CD4-positive, CD25-positive, alpha-beta regulatory T cell (primary cell): ENCODE data around the gene TGFB2. TPM values are rescaled to one million over a fixed set of nuclear protein-coding genes. Genes with fewer than 3 reads are reported as not detected.

Experiments
- ATAC-seq, 2 donors: fragments of 150-1000 bp; cut with Tn5 transposase; one replicate each; pipeline ENCODE4 v1.10.0; 2021; ENCODE audit warnings: low read depth in 2 of 2, moderate number of reproducible peaks in 2 of 2, moderate library complexity in 1 of 2
- DNase-seq, 3 donors: peaks; one replicate each; pipeline versions ENCODE4 v3.0.0 to v3.0.0-alpha.2; 2012 to 2022; ENCODE audit warnings: mixed read lengths in 1 of 3
- H3K27ac ChIP-seq: one replicate; pipeline ENCODE4 v1.7.0; 2013; ENCODE audit warnings: mild to moderate bottlenecking, low read length; ENCODE audit not compliant: insufficient read depth, poor library complexity, severe bottlenecking
- H3K27me3 ChIP-seq: one replicate; pipeline ENCODE4 v1.7.0; 2013; ENCODE audit warnings: low read length; ENCODE audit not compliant: control insufficient read depth, insufficient read depth
- H3K36me3 ChIP-seq: one replicate; pipeline ENCODE4 v1.7.0; 2013; ENCODE audit warnings: mild to moderate bottlenecking, low read length, moderate library complexity; ENCODE audit not compliant: control insufficient read depth, insufficient read depth
- H3K4me1 ChIP-seq: 2 replicates; pipeline ENCODE4 v1.7.0; 2013; ENCODE audit warnings: mild to moderate bottlenecking, low read length; ENCODE audit not compliant: insufficient read depth, control insufficient read depth, poor library complexity, severe bottlenecking
- H3K4me3 ChIP-seq: one replicate; pipeline ENCODE4 v1.7.0; 2013; ENCODE audit warnings: low read depth, mild to moderate bottlenecking, low read length, moderate library complexity
- H3K9me3 ChIP-seq, 2 experiments: 1 replicate in 1 of 2; 2 replicates in 1 of 2; pipeline ENCODE4 v1.7.0; 2013; ENCODE audit warnings: low read length in 2 of 2, mild to moderate bottlenecking in 1 of 2, moderate library complexity in 1 of 2; ENCODE audit not compliant: control insufficient read depth in 2 of 2
- H3K27ac Mint-ChIP-seq, 3 donors: one replicate each; pipeline ENCODE4 v1.8.0; 2020 to 2022; ENCODE audit warnings: mild to moderate bottlenecking in 3 of 3, mixed read lengths in 3 of 3, moderate library complexity in 2 of 3
- H3K27me3 Mint-ChIP-seq: one replicate; pipeline ENCODE4 v1.8.0; 2022; ENCODE audit warnings: mild to moderate bottlenecking, mixed read lengths
- H3K36me3 Mint-ChIP-seq: one replicate; pipeline ENCODE4 v1.8.0; 2020; ENCODE audit warnings: mixed read lengths
- H3K4me1 Mint-ChIP-seq, 4 donors: one replicate each; pipeline ENCODE4 v1.8.0; 2020 to 2022; ENCODE audit warnings: mixed read lengths in 4 of 4, mild to moderate bottlenecking in 1 of 4
- H3K4me3 Mint-ChIP-seq, 4 donors: one replicate each; pipeline ENCODE4 v1.8.0; 2020 to 2022; ENCODE audit warnings: mild to moderate bottlenecking in 4 of 4, mixed read lengths in 4 of 4, moderate library complexity in 3 of 4
- H3K9me3 Mint-ChIP-seq, 7 donors: one replicate each; pipeline ENCODE4 v1.8.0; 2020 to 2022; ENCODE audit warnings: mixed read lengths in 7 of 7, mild to moderate bottlenecking in 3 of 7, moderate library complexity in 2 of 7
- polyA plus RNA-seq, 4 donors: library from polyadenylated mRNA; unstranded; fragments of 300-500 nt; fragmentation: Illumina TruSeq; gene quantifications; one replicate each; pipeline ENCODE4 v1.2.3, GENCODE V29; 2021
- total RNA-seq: library from RNA; stranded (reverse); gene quantifications from one replicate; pipeline ENCODE4 v1.2.3, GENCODE V29; 2022

Gene TGFB2
- total and polyA plus RNA-seq, 5 donors from 2014 or later, result not detected

GRCh38 chr1:218365226-218365999 lies 20.3 kb downstream of the TGFB2 start:
- no peak for DNase-seq
- H3K9me3 ChIP-seq, result no peaks in the 10 kb centered on the region
- H3K27ac ChIP-seq, result no peak overlapping the region
- no peak overlapping the region for H3K4me3 Mint-ChIP-seq
- no peak overlapping the region for H3K27ac Mint-ChIP-seq
- H3K4me1 Mint-ChIP-seq, result no peaks in the 10 kb centered on the region
- no peaks in the 10 kb centered on the region for H3K4me1 ChIP-seq
- H3K36me3 Mint-ChIP-seq, result no peaks in the 10 kb centered on the region
- H3K9me3 Mint-ChIP-seq, result no peaks in the 10 kb centered on the region
- H3K36me3 ChIP-seq, result no peaks in the 10 kb centered on the region
- peaks cover 4% of the 10 kb centered on the region for H3K27me3 Mint-ChIP-seq
- no peak for ATAC-seq
- H3K27me3 ChIP-seq, result no peaks in the 10 kb centered on the region
- H3K4me3 ChIP-seq, result no peak overlapping the region

GRCh38 chr1:218366322-218367052 lies 21.4 kb downstream of the TGFB2 start:
- ATAC-seq (no peak), DNase-seq (no peak)
- Histone ChIP-seq H3K36me3 (no peaks in the 10 kb centered on the region), H3K4me1 (no peaks in the 10 kb centered on the region), H3K27me3 (no peaks in the 10 kb centered on the region), H3K4me3 (no peak overlapping the region), H3K27ac (no peak overlapping the region), H3K9me3 (no peaks in the 10 kb centered on the region)
- Mint-ChIP-seq H3K4me1 (no peaks in the 10 kb centered on the region), H3K9me3 (no peaks in the 10 kb centered on the region), H3K27ac (no peak overlapping the region), H3K36me3 (no peaks in the 10 kb centered on the region), H3K4me3 (no peak overlapping the region), H3K27me3 (peaks cover 4% of the 10 kb centered on the region)

- Histone ChIP-seq H3K27ac (no peak overlapping the region), H3K9me3 (no peaks in the 10 kb centered on the region), H3K36me3 (no peaks in the 10 kb centered on the region), H3K4me1 (no peaks in the 10 kb centered on the region), H3K27me3 (no peaks in the 10 kb centered on the region), H3K4me3 (no peak overlapping the region)
- ATAC-seq (no peak), DNase-seq (no peak)
- no peaks in the 10 kb centered on the region for H3K9me3 Mint-ChIP-seq
- peaks cover 4% of the 10 kb centered on the region for H3K27me3 Mint-ChIP-seq
- H3K27ac Mint-ChIP-seq, result no peak overlapping the region
- no peaks in the 10 kb centered on the region for H3K4me1 Mint-ChIP-seq
- no peaks in the 10 kb centered on the region for H3K36me3 Mint-ChIP-seq
- no peak overlapping the region for H3K4me3 Mint-ChIP-seq
These were observed 22.0 kb downstream of the TGFB2 start for GRCh38 chr1:218367118-218367517.

GRCh38 chr1:218368686-218369085 lies 23.6 kb downstream of the TGFB2 start:
- DNase-seq (no peak), ATAC-seq (no peak)
- Mint-ChIP-seq H3K27ac (no peak overlapping the region), H3K27me3 (no peaks in the 10 kb centered on the region), H3K36me3 (no peaks in the 10 kb centered on the region), H3K4me1 (no peaks in the 10 kb centered on the region), H3K9me3 (no peaks in the 10 kb centered on the region), H3K4me3 (no peak overlapping the region)
- no peak overlapping the region for H3K27ac ChIP-seq
- H3K9me3 ChIP-seq, result no peaks in the 10 kb centered on the region
- H3K4me1 ChIP-seq, result no peaks in the 10 kb centered on the region
- H3K4me3 ChIP-seq, result no peak overlapping the region
- no peaks in the 10 kb centered on the region for H3K36me3 ChIP-seq
- H3K27me3 ChIP-seq, result no peaks in the 10 kb centered on the region

GRCh38 chr1:218369688-218370511 lies 24.8 kb downstream of the TGFB2 start:
- Mint-ChIP-seq H3K4me1 (no peaks in the 10 kb centered on the region), H3K9me3 (no peaks in the 10 kb centered on the region), H3K4me3 (no peak overlapping the region), H3K36me3 (no peaks in the 10 kb centered on the region), H3K27ac (no peak overlapping the region), H3K27me3 (no peaks in the 10 kb centered on the region)
- Histone ChIP-seq H3K4me1 (no peaks in the 10 kb centered on the region), H3K27ac (no peak overlapping the region), H3K27me3 (no peaks in the 10 kb centered on the region), H3K4me3 (no peak overlapping the region), H3K36me3 (no peaks in the 10 kb centered on the region), H3K9me3 (no peaks in the 10 kb centered on the region)
- DNase-seq, result no peak
- ATAC-seq, result no peak

GRCh38 chr1:218371927-218372672 lies 27.0 kb downstream of the TGFB2 start:
- no peak overlapping the region for H3K4me3 Mint-ChIP-seq
- DNase-seq, result no peak
- H3K36me3 Mint-ChIP-seq, result no peaks in the 10 kb centered on the region
- H3K4me1 Mint-ChIP-seq, result peaks cover 2 to 5% (median 2%) of the 10 kb centered on the region in 4 donors
- H3K27me3 Mint-ChIP-seq, result peaks cover 8% of the 10 kb centered on the region
- H3K27ac ChIP-seq, result no peak overlapping the region
- H3K27ac Mint-ChIP-seq, result no peak overlapping the region
- H3K9me3 ChIP-seq, result no peaks in the 10 kb centered on the region
- no peak overlapping the region for H3K4me3 ChIP-seq
- H3K36me3 ChIP-seq, result no peaks in the 10 kb centered on the region
- no peaks in the 10 kb centered on the region for H3K9me3 Mint-ChIP-seq
- H3K4me1 ChIP-seq, result no peaks in the 10 kb centered on the region
- no peaks in the 10 kb centered on the region for H3K27me3 ChIP-seq
- ATAC-seq, result no peak
